OCI-LY7 (cell line): Measurements from ENCODE around the gene HOXC4. TPM values are rescaled to one million over a fixed set of nuclear protein-coding genes. Genes with fewer than 3 reads are reported as not detected.

Source experiments
- BruUV-seq: library from RNA; stranded (reverse); fragments of 400-500 nt; replicated peaks from 2 replicates; lab custom pipeline; 2021; lab: Mats Ljungman, UMichigan
- CTCF ChIA-PET: fragments of 300-600 bp; sonication (Branson Sonifier 250); formaldehyde crosslinking; loops from one replicate; lab custom pipeline; 2022; ENCODE audit warnings: antibody characterized with exemption; ENCODE audit not compliant: unreplicated experiment; lab: Charles Lee
- POLR2A ChIA-PET: fragments of 300-600 bp; sonication (Branson Sonifier 250); formaldehyde crosslinking; loops from one replicate; lab custom pipeline; 2022; ENCODE audit warnings: antibody characterized with exemption; lab: Charles Lee
- DNase-seq: peaks from one replicate; pipeline ENCODE4 v3.0.0-alpha.2; 2015; ENCODE audit warnings: low spot score
- H2AFZ ChIP-seq: fragments of 200-600 bp; sonication (generic), shearing (Covaris generic); 2 replicates; pipeline ENCODE4 v1.6.1; 2014; ENCODE audit warnings: mild to moderate bottlenecking, antibody characterized with exemption, low read length, moderate library complexity
- H3K27ac ChIP-seq: fragments of 200-600 bp; sonication (generic); 2 replicates; pipeline ENCODE4 v1.5.1; 2014; ENCODE audit warnings: mixed run types, low read depth, mild to moderate bottlenecking, moderate library complexity, low read length, inconsistent platforms; ENCODE audit not compliant: poor library complexity, severe bottlenecking
- H3K36me3 ChIP-seq: fragments of 200-600 bp; sonication (generic); 2 replicates; pipeline ENCODE4 v1.6.1; 2014; ENCODE audit warnings: mild to moderate bottlenecking, antibody characterized with exemption, low read length, moderate library complexity, mixed read lengths; ENCODE audit not compliant: insufficient read depth
- H3K4me1 ChIP-seq: fragments of 200-600 bp; sonication (generic); 2 replicates; pipeline ENCODE4 v1.5.1; 2014; ENCODE audit warnings: mild to moderate bottlenecking, low read length; ENCODE audit not compliant: insufficient read depth, poor library complexity, severe bottlenecking
- H3K4me2 ChIP-seq: fragments of 200-600 bp; sonication (generic); 2 replicates; pipeline ENCODE4 v1.6.1; 2014; ENCODE audit warnings: mild to moderate bottlenecking, low read length
- H3K4me3 ChIP-seq: fragments of 200-600 bp; sonication (generic); 2 replicates; pipeline ENCODE4 v1.5.1; 2014; ENCODE audit warnings: mild to moderate bottlenecking, low read depth, low read length; ENCODE audit not compliant: poor library complexity, severe bottlenecking
- H3K79me2 ChIP-seq: fragments of 200-600 bp; sonication (generic); 2 replicates; pipeline ENCODE4 v1.6.1; 2016; ENCODE audit warnings: low read depth, mild to moderate bottlenecking, low read length, moderate library complexity, mixed read lengths; ENCODE audit not compliant: insufficient read depth
- H3K9me2 ChIP-seq: fragments of 200-600 bp; sonication (generic); 2 replicates; pipeline ENCODE4 v1.6.1; 2016; ENCODE audit warnings: mild to moderate bottlenecking, low read length, mixed read lengths; ENCODE audit not compliant: insufficient read depth
- H3K9me3 ChIP-seq: fragments of 200-600 bp; sonication (generic); 2 replicates; pipeline ENCODE4 v1.6.1; 2014; ENCODE audit warnings: mild to moderate bottlenecking, mixed run types, low read length, mixed read lengths
- H4K20me1 ChIP-seq: fragments of 200-600 bp; sonication (generic); 2 replicates; pipeline ENCODE4 v1.6.1; 2014; ENCODE audit warnings: mild to moderate bottlenecking, antibody characterized with exemption, low read length, moderate library complexity, mixed read lengths; ENCODE audit not compliant: insufficient read depth
- EZH2phosphoT487 ChIP-seq: fragments of 200-600 bp; sonication (generic); IDR thresholded peaks from 2 replicates; pipeline ENCODE4 v1.6.1; 2018; ENCODE audit warnings: low read depth, borderline replicate concordance, mild to moderate bottlenecking, mixed run types, antibody characterized with exemption, low read length, moderate library complexity, mixed read lengths
- intact Hi-C: fragments of 100-400 bp; cut with micrococcal nuclease; formaldehyde crosslinking; loops from one replicate; pipeline ENCODE4 v1.10.0; 2022; ENCODE audit not compliant: unreplicated experiment
- total RNA-seq, 2 experiments: library from RNA; depleted of rRNA in 1 of 2; stranded (reverse); fragments of >200 nt in 1 of 2; shearing (Covaris generic) in 1 of 2; gene quantifications; 2 replicates each; pipeline ENCODE4 v1.2.3, GENCODE V29; 2014 to 2022
- TF ChIP-seq, protein P1 (sequence below): fragments of 200-600 bp; sonication (generic); conservative IDR thresholded peaks from 2 replicates; pipeline ENCODE4 v1.5.1; 2014; ENCODE audit warnings: mild to moderate bottlenecking, antibody characterized with exemption, low read length, moderate library complexity, mixed read lengths

The HOXC4 gene
- total RNA-seq, 2 experiments from 2014 or later, result 7.1 to 20.0 TPM

DNA sequence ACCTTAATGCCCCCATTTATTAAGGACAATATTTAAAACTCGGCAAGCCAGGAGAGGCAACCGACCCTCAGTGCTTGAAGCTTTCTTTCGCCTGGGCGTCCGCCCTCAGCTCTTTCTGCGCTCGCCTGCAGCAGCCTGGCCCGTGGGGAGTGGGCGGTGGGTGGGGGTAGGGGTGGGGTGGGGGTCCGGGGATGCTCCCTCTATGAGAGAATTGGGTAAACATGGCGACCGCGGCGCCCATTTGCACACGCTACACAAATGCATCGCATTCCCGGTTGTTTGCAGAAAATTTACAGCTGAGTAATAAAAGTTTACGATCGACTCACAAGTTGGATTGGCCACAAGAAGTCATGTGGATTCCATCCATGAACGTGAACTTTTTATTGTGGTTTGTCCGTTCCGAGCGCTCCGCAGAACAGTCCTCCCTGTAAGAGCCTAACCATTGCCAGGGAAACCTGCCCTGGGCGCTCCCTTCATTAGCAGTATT lies 37.1 kb upstream of the HOXC4 start:
- intact Hi-C loops, result loop anchor here (10.0 kb wide), 1 partner anchor 338 kb away; no protein-coding TSS in a partner anchor

DNA sequence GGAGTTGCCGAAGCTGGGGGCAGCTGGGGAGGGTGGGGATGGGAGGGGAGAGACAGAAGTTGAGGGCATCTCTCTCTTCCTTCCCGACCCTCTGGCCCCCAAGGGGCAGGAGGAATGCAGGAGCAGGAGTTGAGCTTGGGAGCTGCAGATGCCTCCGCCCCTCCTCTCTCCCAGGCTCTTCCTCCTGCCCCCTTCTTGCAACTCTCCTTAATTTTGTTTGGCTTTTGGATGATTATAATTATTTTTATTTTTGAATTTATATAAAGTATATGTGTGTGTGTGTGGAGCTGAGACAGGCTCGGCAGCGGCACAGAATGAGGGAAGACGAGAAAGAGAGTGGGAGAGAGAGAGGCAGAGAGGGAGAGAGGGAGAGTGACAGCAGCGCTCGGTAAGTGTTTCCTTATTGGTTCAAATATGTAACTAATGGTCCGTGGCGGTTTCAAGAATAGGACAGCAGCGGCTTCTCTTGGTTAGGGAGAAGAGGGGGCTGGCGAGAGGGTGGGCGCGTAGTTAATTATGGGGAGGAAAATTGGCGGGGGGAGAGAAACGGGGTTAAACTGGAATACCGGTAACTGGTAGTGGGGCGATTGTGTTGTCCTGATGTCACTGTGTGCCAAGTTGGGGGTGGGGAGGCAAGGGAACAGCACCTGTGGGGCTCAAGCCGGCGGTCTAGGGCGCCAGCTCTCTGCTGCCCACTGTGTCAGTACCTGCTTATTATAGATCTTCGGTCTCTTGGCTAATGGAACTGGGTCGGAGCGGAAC lies 36.4 kb upstream of the HOXC4 start:
- peak overlapping the region; percentile 83 for H3K27ac ChIP-seq
- ChIA-PET POLR2A (interaction anchor here (0.7 to 1.5 kb wide), 25 partner anchors 8 to 1656 kb away, joined by 3 to 24 read pairs (median 4); partner anchors contain the start of genes HOXC10, HOXC4, HOXC6 and HOXC8), CTCF (interaction anchor here (0.6 to 2.0 kb wide), 12 partner anchors 10 to 341 kb away, joined by 3 to 14 read pairs (median 3); partner anchors contain the start of genes ATP5MC2 and SMUG1)
- no peaks in the 10 kb centered on the region for H3K9me3 ChIP-seq
- H3K36me3 ChIP-seq, result no peaks in the 10 kb centered on the region
- peak overlapping the region; percentile 85 for H2AFZ ChIP-seq
- H3K4me2 ChIP-seq, result peak overlapping the region; percentile 82
- peaks cover 42% of the 10 kb centered on the region for H3K4me1 ChIP-seq
- TF ChIP-seq, protein P1, sequence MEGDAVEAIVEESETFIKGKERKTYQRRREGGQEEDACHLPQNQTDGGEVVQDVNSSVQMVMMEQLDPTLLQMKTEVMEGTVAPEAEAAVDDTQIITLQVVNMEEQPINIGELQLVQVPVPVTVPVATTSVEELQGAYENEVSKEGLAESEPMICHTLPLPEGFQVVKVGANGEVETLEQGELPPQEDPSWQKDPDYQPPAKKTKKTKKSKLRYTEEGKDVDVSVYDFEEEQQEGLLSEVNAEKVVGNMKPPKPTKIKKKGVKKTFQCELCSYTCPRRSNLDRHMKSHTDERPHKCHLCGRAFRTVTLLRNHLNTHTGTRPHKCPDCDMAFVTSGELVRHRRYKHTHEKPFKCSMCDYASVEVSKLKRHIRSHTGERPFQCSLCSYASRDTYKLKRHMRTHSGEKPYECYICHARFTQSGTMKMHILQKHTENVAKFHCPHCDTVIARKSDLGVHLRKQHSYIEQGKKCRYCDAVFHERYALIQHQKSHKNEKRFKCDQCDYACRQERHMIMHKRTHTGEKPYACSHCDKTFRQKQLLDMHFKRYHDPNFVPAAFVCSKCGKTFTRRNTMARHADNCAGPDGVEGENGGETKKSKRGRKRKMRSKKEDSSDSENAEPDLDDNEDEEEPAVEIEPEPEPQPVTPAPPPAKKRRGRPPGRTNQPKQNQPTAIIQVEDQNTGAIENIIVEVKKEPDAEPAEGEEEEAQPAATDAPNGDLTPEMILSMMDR, result peak; percentile 43; the same call in 1 of the 2 replicates
- no peak for TF ChIP-seq EZH2phosphoT487
- DNase-seq, result peak; percentile 77
- intact Hi-C loops, result loop anchor here (10.0 kb wide), 1 partner anchor 338 kb away; no protein-coding TSS in a partner anchor
- H3K4me3 ChIP-seq, result peak overlapping the region; percentile 77
- BruUV-seq, result TSS peak; percentile 95
- H3K79me2 ChIP-seq, result no peaks in the 10 kb centered on the region
- H3K9me2 ChIP-seq, result no peaks in the 10 kb centered on the region
- H4K20me1 ChIP-seq, result no peaks in the 10 kb centered on the region

More for the DNA sequence above, 37.1 kb upstream of the HOXC4 start:
- Histone ChIP-seq H3K4me2 (peak overlapping the region; percentile 82), H3K9me3 (no peaks in the 10 kb centered on the region), H3K4me3 (no peak overlapping the region), H4K20me1 (no peaks in the 10 kb centered on the region), H3K9me2 (no peaks in the 10 kb centered on the region), H3K4me1 (peaks cover 39% of the 10 kb centered on the region), H3K79me2 (no peaks in the 10 kb centered on the region), H3K36me3 (no peaks in the 10 kb centered on the region), H2AFZ (no peak overlapping the region), H3K27ac (no peak overlapping the region)
- DNase-seq, result no peak
- TF ChIP-seq EZH2phosphoT487, result no peak
- TF ChIP-seq, protein P1, result no peak
- BruUV-seq, result no TSS peak
- POLR2A ChIA-PET, result interaction anchor here (0.6 to 1.5 kb wide), 8 partner anchors 10 to 212 kb away, joined by 3 to 24 read pairs (median 4); partner anchors contain the start of genes HOXC10 and HOXC4
- CTCF ChIA-PET, result interaction anchor here (1.6 to 2.0 kb wide), 2 partner anchors 10 to 173 kb away, joined by 4 to 9 read pairs; partner anchors contain the start of gene SMUG1
